UCSD-AML1 (cell line): ENCODE data around the gene BOLA3.
"Not testable (repeated sequence)": the region's sequence is repeated elsewhere in the genome, so short reads cannot be mapped to it uniquely, and the experiment has no call there.

Experiments used
- DNase-seq: peaks from one replicate; lab custom pipeline; 2025; ENCODE audit not compliant: unreplicated experiment; lab: John Stamatoyannopoulos, UW

Gene BOLA3, protein sequence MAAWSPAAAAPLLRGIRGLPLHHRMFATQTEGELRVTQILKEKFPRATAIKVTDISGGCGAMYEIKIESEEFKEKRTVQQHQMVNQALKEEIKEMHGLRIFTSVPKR

GRCh38 chr2:74147727-74148456, at the start of gene BOLA3:
Gene BOLA3 (minus strand): TSS chr2:74147912. CDS start chr2:74147874, 38 bp downstream.
- DNase-seq: peak; percentile 90

DNA sequence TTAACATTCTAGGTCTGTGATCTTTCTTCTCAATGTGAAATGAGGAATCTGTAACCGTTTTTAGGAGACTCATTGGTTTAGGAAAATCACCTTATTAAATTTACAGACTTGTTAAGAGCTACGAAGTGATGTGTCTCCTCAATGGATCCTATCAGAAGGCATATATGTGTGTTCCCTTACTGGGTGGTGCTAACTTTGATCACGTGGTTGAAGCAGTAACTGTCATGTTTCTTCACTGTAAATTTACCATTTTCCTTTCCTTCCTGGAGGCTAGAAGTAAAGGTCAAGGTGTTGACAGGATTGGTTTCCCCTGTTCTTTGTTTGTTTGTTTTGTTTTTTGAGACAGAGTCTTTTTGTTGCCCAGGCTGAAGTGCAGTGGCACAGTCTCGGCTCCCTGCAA, 49.3 kb upstream of the BOLA3 start:
- no peak for DNase-seq

GRCh38 chr2:74194799-74195198, 47.1 kb upstream of the BOLA3 start:
- no peak for DNase-seq

GRCh38 chr2:74191596-74192380, 44.1 kb upstream of the BOLA3 start:
- DNase-seq: no peak

DNA sequence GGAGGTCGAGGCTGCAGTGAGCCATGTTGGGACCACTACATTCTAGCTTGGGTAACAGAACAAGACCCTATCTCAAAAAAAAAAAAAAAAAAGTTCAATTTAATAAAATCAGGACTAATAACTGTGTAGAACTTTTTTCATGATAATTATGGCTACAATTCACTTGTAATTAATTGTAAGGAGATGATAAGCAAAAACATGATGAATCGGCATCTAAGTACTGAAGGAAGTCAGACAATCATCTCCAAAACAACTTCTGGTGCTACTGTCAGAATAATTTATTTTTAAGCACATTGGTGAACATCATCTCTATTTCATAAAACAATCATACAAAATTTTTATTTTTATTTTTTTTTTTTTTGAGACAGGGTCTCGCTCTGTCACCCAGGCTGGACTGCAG, 41.0 kb upstream of the BOLA3 start:
- no peak for DNase-seq

- no peak for DNase-seq
Observed at GRCh38 chr2:74188018-74188601, 40.4 kb upstream of the BOLA3 start.

GRCh38 chr2:74186706-74187105, 39.0 kb upstream of the BOLA3 start:
- DNase-seq: not testable (repeated sequence)

DNA sequence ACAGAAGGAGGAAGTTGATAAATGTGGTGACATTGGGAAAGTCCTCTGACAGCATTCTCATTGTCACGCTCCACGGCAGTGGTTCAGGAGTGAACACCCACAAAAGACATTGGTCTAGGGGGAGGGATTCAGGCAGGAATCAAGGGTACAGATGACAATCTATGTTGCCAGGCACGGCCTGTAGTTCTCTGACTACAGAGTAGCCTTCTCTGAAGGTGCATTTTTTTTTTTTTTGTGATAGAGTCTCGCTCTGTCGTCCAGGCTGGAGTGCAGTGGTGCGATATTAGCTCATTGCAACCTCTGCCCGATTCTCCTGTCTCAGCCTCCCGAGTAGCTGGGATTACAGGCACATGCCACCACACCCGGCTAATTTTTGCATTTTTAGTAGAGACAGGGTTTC, 38.3 kb upstream of the BOLA3 start:
- DNase-seq: peak; percentile 75

DNA sequence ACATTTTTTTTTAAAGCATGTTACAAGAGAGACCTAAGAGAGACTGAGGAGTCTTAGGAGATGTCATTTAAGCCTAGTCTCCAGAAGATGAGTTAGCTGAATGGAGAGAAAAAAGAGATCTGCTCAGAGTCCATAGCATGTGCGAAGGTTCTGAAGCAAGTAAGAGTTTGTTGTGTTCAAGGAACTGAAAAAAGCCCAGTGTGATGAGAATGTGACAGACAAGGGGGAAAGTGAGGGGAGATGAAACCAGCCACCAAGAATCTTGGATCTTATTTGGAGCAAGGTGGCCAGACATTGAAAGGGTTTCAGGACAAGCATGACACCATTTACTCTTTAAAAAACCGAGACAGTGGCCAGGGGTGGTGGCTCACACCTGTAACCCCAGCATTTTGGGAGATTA, 36.2 kb upstream of the BOLA3 start:
- no peak for DNase-seq

GRCh38 chr2:74181739-74182138, 34.0 kb upstream of the BOLA3 start:
- peak; percentile 46 for DNase-seq

DNA sequence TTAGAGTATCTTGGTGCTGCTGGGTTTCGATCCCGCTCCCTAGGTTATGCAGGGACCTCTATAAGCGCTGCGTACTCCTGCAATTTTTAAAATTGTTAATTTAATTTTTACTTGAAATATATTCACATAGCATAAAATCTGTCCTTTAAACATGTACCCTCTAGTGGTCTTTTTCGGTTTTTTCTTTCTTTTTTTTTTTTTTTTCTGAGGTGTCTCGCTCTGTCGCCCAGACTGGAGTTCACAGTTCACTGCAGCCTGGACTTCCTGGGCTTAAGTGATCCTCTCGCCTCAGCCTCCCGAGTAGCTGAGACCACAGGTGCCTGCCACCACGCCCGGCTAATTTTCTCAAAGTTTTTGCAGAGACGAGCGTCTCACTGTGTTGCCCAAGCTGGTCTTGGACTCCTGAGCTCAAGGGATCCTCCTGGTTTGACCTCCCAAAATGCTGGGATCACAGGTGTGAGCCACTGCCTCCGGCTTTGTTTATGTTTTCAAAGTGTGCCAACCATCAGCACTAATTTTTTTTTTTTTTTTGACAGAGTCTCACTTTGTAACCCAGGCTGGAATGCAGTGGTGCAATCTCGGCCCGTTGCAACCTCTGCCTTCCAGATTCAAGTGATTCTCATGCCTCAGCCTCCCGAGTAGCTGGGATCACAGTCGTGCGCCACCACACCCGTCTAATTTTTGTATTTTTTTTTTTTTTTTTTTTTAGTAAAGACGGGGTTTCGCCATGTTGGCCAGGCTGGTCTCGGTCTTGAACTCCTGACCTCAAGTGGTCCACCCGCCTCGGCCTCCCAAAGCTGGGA, 31.6 kb upstream of the BOLA3 start:
- DNase-seq: no peak

DNA sequence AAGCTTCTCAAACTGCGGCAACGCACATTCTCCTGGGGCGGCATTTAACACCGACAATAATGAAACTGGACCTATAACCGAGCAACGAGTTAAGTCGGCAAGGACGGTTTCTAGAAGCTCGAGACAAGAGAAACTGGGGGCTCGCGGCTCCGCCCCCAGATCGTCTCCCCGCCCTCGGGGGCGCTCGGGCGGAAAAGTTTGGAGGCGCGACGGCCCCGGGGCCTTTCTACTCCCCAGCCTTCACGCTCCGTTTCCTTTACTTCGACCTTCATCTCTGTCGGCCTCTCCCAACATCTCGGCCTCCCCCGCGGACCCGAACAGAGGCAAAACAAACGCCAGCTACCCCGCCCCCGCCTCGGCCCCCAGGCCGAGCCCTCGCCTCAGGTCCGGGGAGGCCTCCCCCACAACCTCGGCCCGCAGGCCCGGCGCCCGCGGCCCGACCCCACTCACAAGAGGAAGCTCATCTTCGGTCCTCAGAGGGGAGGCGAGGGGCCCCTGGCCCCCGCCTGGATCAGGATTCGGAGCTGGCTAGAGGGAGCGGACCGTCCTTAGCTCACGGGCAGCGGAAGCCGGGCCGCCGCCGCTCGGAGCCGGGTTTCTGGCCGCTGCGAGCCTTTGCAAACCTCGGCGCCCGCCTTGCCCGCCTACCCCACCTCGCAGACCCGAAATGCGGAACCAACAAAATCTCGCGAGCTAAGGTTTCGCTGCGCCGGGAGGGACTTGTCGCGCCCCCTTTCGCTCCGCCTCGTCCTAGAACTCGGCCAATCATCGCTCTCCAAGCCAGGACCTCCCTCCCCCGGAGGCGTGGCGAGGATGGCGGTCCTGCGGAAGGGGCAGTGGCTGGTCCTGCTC, 30.7 kb upstream of the BOLA3 start, which contains the start of gene MOB1A:
MOB1A (minus strand) TSS at position 669 of the 852 bp plus-strand sequence; CDS start at position 464, 205 bp downstream.
- peak; percentile 98 for DNase-seq

- DNase-seq: no peak
Observed at GRCh38 chr2:74177696-74178095, 30.0 kb upstream of the BOLA3 start.

DNA sequence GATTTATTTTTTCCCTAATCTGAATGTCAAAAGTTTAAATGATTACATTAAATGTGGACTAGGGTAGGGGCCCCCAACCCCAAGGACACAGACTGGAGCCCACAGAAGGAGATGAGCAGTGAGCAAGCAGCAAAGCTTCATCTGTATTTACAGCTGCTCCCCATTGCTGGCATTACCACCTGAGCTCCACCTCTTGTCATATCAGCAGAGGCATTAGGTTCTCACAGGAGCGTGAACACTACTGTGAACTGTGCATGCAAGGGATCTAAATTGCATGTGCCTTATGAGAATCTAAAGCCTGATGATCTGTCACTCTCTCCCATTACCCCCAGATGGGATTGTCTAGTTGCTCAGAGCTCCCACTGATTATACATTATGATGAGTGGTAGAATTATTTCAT, 27.2 kb upstream of the BOLA3 start:
- DNase-seq: no peak

DNA sequence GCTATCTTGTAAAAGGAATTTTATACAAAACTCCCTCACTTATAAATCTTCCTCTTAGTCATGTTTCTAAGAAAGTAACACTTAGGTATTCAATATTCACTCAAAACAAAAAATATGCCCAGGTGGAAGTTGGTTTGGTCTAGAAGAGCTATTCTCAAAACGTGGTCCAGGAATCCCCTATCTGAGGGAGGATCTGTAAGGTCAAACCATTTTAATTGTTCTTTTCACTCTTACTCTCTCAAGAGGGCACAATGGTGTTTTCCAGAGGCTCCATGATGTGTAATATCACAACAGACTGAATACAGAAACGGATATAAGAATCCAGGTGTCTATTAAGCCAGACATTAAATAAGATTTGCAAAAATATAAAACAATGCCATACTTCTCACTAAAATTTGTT, 21.0 kb upstream of the BOLA3 start:
- no peak for DNase-seq

DNA sequence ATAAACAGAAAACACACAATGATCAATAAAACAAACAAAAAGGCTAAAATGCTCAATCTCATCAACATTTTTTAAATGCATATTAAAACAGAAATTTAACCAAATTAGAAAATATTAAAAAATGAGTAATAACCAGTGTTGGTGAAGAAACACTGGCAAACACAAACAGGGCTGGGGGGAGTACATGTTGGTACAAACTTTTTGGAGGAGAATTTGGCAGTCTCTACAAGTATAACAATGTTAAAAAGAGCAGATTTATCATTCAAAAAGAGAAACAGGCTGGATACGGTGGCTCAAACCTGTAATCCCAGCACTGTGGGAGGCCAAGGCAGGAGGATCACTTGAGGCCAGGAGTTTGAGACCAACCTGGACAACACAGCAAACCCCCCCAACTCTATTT, 17.0 kb upstream of the BOLA3 start:
- DNase-seq: no peak

GRCh38 chr2:74162951-74163350, 15.2 kb upstream of the BOLA3 start:
- DNase-seq: no peak

GRCh38 chr2:74155830-74156229, 8.1 kb upstream of the BOLA3 start:
- DNase-seq: no peak

DNA sequence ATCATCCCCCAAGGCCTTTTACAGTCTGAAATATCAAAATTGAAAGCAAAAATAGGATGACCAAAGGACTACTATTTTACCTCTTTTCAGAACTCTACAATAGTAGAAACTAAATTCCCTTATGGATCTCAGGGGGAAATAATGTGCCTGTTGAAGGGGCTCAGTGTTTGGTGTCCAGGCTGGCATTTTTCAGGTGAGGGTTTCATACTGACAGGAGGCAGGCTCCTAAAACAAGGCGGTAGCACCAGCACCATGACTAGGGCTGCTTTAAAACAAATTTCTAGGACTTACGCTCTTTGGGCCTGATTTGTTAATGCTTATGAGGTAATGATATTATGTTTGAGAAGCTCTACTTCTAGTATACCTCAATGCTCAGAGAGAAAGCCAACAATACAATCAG, 5.2 kb upstream of the BOLA3 start:
- DNase-seq: no peak
